ENCODE results near the gene CEP20.
"Not testable (repeated sequence)": the region's sequence is repeated elsewhere in the genome, so short reads cannot be mapped to it uniquely, and the experiment has no call there.

The CEP20 gene, protein sequence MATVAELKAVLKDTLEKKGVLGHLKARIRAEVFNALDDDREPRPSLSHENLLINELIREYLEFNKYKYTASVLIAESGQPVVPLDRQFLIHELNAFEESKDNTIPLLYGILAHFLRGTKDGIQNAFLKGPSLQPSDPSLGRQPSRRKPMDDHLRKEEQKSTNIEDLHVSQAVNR

DNA sequence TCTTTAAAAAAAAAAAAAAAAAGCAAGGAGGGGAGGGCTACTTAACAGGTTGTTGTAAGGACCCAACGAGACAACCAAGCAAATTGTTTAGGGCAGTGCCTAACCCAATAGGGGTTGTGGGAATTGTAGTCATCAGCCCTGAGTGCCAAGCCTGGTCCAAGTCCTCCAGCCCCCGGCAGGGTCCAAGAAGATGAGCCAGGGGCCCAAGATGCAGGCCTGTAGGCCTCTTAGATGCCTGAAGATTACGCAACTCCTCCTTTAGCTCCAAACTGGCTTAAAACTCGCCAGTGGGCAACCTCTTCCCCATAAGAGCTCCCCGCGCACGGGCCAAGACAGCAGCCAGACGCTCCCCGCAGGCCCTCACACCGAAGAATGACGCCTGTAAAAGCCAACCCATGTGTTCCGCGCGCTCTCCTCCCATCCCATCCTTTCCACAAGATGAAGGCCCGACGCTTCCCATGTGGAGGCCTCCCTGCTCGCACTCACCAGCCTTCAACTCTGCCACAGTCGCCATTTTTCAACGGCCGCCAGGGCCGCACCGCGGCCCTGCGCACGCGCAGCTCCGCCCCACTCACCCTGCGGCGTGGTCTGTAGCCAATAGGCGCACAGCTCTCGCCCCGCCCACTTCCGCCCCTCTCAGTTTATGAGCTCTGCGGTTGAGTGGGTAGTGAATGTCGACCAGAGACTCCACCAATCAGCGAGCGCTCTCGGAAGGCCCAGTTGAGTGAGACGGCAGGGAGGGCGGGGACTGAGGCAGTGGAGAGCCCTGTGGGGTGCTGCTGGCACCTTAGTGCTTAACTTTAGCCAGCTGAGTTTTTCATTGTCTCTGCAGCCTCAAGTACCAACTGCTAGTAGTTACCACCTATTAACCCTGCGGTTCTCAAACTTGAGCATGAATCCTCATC, at the start of gene CEP20:
Gene CEP20, minus strand, starts transcription at position 532 of the 905 bp plus-strand sequence. Its CDS starts 18 bp downstream, at position 514.
- DNase-seq, result peak; percentile 82 to 99 (median 97)

DNA sequence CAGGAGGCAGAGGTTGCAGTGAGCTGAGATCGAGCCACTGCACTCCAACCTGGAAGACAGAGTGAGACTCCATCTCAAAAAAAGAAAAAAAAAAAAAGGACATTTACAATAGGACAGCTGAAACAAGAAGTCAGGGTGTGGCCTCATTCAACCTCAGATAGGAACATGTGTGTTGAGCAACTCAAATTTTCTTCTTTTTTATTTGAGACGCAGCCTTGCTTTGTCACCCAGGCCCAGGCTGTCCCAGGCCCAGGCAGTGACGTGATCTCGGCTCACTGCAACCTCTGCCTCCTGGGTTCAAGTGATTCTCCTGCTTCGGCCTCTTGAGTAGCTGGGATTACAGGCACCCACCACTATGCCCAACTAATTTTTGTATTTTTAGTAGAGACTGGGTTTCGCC, 48.4 kb upstream of the CEP20 start:
- not testable (repeated sequence) for DNase-seq

DNA sequence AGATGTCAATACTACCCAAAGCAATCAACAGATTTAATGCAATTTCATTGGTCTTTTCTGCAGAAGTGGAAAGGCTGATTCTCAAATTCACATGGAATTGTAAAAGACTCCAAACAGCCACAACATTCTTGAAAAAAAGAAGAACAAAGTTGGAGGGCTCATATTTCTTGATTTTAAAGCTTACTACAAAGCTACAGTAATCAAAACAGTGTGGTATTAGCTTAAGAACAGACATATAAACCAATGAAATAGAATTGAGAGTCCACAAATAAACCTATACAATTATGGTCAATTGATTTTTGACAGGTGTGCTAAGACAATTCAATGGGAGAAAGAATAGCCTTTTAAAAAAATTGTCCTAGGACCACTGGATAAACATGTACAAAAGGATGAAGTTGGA, 46.6 kb upstream of the CEP20 start:
- no peak for DNase-seq

DNA sequence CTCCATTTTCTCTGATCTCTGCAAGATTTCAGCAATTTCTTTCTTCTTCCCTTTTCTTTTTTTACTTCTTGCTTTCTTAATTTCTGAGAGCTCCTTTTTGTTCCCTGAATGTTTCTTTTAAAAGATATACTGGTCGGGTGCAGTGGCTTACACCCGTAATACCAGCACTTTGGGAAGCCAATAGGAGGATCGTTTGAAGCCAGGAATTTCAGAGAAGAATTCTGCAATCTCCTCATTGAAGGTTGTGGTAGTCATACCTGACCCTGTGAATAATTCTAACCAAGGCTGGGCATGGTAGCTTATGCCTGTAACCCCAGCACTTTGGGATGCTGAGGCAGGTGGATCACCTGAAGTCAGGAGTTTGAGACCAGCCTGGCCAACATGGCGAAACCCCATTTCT, 45.4 kb upstream of the CEP20 start:
- no peak for DNase-seq

DNA sequence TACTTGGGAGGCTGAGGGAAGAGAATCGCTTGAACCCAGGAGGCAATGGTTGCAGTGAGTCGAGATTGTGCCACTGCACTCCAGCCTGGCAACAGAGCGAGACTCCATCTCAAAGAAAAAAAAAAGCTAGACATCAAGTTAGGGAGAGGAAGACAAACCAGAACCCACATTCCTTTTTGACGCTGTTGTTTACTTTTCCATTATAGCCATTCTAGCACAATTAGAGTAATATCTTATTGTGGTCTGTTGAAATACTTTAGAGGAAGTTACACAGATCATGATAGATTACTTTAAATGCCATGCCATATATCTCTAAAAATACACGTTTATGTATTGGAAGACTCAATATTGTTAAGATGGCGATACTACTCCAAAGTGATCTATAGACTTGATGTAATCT, 44.5 kb upstream of the CEP20 start:
- no peak for DNase-seq

DNA sequence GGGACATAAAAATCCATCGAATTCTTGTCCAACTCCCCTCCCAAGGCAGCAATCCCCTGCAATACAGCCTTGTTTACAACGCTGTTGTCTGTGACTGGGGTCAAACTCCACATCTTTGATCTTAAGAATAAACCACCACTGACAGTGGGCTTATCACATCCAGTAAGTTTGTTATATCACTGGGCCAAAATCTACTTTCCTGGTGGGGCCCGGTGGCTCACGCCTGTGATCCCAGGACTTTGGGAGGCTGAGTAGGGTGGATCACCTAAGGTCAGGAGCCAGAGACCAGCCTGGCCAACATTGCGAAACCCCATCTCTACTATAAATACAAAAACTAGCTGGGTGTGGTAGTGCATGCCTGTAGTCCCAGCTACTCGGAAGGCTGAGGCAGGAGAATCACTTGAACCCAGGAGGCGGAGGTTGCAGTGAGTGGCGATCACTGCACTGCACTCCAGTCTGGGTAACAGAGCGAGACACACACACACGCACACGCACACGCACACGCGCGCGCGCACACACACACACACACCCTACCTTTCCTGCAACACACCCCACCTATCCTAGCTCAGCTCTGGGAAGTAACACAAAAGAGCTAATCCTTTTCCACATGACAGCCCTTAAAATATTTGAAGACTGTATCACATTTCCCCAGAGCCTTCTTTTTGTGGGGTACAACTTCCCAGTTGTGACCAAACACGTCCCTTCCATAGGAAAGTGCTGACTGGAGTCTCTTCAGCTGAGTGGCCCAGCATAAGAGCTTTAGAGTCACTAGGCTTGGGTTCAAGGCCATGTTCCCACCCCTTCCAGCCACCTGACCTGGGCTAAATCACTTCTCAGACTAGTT, 40.1 kb upstream of the CEP20 start:
- DNase-seq, result no peak

DNA sequence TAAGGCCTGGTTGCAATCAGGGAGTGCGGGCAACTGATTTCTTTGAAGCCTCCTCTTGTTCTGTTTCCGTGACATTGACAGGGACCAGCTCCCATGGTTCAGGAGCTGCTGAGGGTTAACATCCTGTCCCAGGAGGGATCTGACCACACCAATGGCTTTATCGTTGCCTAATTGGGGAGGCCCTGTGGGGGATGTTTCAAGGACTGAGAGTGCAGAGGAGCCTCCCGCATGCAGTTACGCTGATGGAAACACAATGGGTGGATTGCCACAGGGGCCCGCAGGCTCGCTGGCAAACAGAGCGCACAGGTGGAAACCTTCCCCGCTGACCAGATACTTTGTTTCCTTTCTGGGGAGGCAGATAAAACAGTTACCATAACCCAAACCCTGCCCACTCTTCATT, 37.2 kb upstream of the CEP20 start:
- DNase-seq, result no peak

DNA sequence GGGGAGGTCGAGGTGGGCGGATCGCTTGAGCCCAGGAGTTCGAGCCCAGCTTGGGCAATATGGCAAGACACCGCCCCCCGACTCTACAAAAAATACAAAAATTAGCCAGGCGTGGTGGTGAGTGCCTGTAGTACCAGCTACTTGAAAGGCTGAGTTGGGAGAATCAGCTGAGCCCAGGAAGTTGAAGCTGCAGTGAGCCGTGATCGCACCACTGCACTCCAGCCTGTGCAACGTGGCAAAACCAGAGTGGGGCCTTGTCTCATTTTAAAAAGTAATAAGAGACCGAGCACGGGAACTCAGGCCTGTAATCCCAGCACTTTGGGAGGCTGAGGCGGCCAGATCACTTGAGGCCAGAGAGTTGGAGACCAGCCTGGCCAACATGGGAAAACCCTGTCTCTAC, 36.6 kb upstream of the CEP20 start:
- no peak for DNase-seq

DNA sequence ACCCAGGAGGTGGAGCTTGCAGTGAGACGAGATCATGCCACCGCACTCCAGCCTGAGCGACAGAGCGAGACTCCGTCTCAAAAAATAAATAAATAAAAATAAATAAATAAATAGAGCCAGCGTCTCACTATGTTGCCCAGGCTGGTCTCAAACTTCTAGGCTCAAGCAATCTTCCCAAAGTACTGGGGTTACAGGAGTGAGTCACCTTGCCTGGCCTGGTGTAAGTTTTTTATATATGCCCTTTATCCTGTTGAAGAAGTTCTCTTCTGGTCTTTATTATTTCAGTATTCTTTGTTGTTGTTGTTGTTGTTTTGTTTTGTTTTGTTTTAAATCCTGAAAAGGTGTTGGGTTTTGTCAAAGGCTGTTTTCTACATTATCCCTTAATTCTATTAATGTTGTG, 30.9 kb upstream of the CEP20 start:
- DNase-seq, result no peak

DNA sequence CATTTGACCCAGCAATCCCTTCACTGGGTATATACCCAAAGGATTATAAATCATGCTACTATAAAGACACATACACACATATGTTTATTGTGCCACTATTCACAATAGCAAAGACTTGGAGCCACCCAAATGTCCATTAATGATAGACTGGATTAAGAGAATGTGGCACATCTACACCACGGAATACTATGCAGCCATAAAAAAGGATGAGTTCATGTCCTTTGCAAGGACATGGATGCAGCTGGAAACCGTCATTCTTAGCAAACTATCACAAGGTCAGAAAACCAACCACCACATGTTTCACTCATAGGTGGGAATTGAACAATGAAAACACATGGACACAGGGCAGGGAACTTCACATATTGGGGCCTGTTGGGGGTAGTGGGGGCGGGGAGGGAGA, 29.9 kb upstream of the CEP20 start:
- DNase-seq, result not testable (repeated sequence)

DNA sequence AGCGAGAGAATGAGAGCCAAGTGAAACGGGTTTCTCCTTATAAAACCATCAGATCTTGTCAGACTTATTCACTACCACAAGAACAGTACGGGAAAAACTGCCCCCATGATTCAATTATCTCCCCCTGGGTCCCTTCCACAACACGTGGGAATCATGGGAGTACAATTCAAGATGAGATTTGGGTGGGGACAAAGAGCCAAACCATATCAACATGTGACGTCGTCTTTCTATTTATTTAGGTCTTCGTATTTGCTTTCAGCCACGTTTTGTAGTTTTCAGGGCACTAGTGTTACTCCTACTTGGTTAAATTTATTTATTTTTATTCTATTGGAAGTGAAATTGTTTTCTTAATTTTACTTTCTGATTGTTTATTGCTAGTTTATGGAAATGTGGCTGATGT, 27.9 kb upstream of the CEP20 start:
- DNase-seq, result no peak

DNA sequence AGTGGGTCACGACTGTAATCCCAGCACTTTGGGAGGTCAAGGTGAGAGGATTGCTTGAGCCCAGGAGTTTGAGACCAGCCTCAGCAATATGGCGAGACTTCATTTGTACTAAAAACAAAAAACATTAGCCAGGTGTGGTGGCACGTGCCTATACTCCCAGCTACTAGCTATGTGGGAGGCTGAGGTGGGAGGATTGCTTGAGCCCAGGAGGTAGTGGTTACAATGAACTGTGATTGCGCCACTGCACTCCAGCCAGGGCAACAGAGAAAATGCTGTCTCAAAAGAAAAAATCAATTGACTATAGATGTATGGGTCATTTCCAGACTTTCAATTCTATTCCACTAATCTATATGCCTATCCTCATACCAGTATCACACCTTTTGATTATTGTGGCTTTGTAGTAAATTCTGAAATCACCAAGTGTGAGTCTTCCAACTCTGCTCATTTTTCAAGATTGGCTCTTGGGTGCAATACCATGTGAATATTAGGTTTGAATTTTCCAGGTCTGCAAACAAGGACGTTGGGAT, 27.2 kb upstream of the CEP20 start:
- no peak for DNase-seq

DNA sequence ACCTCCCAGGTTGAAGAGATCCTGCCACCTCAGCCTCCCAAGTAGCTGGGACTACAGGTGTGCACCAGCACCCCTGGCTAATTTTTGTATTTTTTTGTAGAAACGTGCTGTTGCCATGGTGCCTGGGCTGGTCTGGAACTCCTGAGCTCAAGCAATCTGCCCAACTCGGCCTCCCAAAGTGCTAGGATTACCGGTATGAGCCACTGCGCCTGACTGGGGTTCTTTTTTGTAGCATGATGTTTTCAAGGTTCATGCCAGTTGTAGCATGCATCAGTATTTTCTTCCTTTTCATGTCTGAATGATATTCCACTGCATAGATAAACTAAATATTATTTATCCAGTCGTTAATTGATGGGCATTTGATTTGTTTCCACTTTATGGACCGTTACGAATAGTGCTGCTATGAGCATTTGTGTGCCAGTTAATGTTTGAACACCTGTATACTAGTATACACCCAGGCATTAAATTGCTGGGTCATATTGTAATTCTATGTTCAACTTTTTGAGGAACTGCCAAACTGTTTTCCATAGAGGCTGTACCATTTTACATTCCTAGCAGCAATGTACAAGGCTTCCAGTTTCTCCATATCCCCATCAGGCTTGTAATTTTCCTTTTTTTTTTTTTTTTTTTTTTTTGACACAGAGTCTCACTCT, 24.8 kb upstream of the CEP20 start:
- no peak for DNase-seq

DNA sequence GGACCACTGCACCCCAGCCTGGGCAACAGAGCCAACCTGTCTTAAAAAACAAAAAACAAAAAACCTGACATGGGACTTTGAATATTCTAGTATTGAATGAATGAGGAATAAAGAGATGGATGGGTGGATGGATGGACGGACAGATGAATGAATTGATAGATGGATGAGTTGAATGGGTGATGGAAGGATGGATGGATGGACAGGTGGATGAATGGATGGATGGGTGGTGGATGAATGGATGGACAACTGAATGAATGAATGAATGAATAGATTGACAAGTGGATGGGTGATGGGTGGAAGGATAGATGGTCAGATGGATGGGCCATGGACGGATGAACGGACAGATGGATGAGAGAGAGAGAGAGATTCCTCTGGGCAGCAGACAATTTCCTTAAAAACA, 22.8 kb upstream of the CEP20 start:
- DNase-seq, result no peak

DNA sequence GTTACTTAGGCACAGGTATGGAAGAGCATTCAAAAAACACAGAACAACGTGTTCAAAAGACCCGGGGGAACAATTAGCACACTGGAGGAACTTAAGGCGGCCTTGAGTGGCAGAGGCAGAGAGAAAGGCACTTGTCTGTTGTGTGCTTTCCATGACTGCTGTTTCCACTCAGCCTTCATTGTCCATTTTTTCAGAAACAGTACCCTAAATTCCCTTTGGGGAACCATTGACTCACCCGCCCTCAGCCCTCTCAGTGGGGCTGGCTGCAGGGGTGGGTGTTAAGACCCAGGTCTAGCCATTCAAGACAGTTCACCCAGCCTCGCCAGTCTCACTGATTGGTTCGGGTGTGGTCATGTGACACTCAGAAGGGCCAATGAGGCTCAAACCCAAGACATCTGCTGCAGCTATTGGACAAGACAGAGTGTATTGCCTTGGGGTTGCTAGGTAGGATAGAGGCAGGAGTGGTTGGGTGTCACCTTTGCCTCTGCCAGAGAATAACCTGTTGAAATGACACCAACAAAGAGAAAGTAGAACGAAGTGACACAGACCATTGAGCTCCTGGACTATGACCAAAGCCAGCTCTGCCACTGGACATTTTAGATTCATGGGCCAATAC, 19.6 kb upstream of the CEP20 start:
- no peak for DNase-seq

DNA sequence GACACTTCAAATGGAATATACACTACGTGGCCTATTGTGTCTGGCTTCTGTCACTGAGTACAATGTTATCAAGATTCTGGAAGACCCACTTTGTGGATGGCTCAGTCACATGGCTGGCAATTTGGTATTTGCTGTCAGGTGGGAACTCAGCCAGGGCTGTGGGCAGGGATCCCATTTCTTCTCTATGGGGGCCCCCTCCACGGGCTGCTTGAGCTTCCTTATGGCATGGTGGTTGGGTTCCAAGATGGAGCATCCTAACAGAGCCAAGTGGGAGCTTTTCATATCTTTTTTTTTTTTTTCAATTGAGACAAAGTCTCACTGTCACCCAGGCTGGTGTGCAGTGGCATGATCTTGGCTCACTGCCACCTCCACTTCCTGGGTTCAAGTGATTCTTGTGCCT, 18.0 kb upstream of the CEP20 start:
- DNase-seq, result no peak

DNA sequence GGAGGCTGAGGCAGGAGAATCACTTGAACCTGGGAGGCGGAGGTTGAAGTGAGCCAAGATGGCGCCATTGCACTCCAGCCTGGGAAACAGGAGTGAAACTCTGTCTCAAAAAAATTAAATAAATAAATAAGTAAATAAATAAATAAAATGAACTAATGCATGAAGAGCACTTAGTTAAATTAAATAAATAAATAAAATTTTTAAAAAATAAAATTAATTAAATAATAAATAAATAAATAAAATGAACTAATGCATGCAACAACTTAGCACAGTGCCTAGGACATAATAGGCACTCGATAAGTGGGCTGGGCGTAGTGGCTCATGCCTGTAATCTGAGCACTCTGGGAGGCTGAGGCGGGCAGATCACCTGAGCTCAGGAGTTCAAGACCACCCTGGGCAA, 15.6 kb upstream of the CEP20 start:
- no peak for DNase-seq

DNA sequence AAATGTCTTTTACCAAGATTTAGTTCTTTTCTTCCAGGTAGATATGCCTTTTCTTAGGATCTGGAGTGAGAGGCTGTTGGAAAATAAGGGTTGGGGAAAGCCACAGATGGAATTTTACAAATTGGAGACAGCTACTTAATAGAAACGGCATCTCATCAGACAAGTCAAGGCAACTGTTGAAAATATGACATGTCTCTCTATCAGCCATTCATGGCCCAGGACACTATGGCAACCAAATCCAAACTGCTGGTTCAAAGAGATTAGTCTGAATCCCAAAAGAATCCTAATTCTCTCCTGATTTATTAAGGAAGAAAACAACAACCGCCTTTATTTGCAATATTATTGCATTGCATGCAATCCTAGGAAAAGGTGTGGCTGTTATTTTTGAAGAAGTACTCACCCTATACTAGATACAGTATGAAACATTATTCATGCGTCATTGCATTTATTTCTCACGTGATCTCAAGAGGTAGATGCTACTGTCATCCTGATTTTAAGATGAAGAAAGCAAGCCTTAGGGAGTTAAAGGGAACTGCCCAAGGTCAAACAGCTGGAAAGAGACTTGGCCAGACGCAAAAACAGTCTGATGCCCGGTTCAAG, 12.6 kb upstream of the CEP20 start:
- DNase-seq, result no peak

DNA sequence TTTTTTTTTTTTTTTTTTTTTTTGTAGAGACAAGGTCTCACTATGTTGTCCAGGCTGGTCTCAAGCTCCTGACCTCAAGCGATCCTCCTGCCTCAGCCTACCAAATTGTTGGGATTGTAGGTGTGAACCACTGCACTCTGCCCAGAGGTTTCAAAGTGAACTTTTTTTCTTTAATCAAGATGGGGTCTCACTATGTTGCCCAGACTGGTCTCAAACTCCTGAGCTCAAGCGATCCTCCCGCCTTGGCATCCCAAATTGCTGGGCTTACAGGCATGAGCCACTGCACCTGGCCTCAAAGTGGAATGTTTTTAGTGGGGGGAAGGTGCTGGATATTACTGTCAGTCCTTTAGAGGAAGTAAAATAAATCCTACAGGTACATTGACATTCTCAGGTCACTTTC, 12.0 kb upstream of the CEP20 start:
- no peak for DNase-seq

DNA sequence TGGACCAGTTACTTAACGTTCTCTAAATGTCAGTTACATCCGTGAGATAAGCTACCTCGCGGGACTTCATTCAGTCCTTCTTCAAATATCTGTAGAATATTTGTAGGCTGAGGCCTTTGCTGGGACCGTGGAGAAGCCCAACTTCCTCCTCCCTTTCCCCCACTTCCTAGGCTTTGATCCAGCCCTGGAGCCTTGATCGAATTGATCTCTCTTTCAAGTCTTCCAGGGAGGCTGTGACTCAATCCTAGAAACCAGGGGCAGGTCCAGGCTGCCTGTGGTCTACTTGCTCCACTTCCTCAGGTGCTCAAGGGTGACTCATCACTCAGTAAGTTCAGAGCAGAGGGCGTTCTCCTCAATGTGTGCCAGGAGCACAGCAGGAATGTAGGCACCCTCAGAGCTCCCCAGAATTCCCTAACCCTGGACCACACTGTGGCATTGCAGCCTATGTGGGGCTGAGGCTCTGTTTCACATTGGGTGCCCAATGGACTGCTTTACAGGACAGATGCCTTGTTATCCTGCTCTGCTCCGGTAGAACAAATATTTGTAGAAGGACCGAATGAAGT, 11.2 kb upstream of the CEP20 start:
- peak in 1 of 14 donors; percentile 3 for DNase-seq

DNA sequence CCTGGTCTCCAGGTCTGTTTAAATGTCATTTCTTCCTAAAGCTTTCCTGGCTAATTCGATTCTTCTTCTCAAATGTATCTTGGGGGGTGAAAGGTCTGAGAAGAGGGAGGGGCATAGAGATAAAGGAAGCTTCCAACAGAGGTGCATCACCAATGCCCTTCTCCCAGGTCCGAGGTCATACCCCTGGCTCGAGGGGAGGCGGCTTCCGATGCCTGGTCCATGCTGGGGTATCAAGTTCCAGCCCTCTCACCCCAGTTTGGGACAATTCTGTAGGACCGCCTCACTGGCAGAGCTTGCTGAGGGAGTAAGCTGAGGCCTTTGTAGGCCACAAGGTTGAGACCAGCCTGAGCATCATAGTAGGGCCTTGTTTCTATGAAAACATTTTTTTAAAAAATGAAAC, 10.3 kb upstream of the CEP20 start:
- no peak for DNase-seq

Measured in C1 segment of cervical spinal cord (tissue), 14 donors.